DND-41 (cell line): ENCODE data around the gene DSCAM.

Experiments
- ATAC-seq: fragments of 200-7000 bp; cut with Tn5 transposase; 3 replicates; pipeline ENCODE4 v1.9.1; 2021; ENCODE audit warnings: low read depth; ENCODE audit not compliant: insufficient read depth
- DNase-seq: peaks from one replicate; pipeline ENCODE4 v3.0.0-alpha.2; 2020
- H2AFZ ChIP-seq: 2 replicates; pipeline ENCODE4 v1.6.0; 2012; ENCODE audit warnings: low read depth, low read length
- H3K27ac ChIP-seq: 2 replicates; pipeline ENCODE4 v1.5.1; 2012; ENCODE audit warnings: low read length, inconsistent platforms
- H3K27me3 ChIP-seq: fragments of 200-600 bp; sonication (generic); 2 replicates; pipeline ENCODE4 v1.6.0; 2012; ENCODE audit warnings: low read length, mild to moderate bottlenecking, inconsistent platforms; ENCODE audit not compliant: insufficient read depth, poor library complexity
- H3K36me3 ChIP-seq: 2 replicates; pipeline ENCODE4 v1.5.1; 2012; ENCODE audit warnings: low read length, inconsistent platforms; ENCODE audit not compliant: insufficient read depth
- H3K4me1 ChIP-seq: 2 replicates; pipeline ENCODE4 v1.5.1; 2012; ENCODE audit warnings: mild to moderate bottlenecking, low read length; ENCODE audit not compliant: insufficient read depth
- H3K4me2 ChIP-seq: 2 replicates; pipeline ENCODE4 v1.6.0; 2012; ENCODE audit warnings: mild to moderate bottlenecking, moderate library complexity, low read length, inconsistent platforms; ENCODE audit not compliant: insufficient read depth
- H3K4me3 ChIP-seq, 2 experiments: fragments of 200-600 bp in 1 of 2; shearing (Covaris generic) in 1 of 2; 2 replicates each; pipeline ENCODE4 v1.5.1; 2012 to 2016; ENCODE audit warnings: inconsistent platforms in 2 of 2, low read length in 2 of 2, mild to moderate bottlenecking in 2 of 2, low read depth in 1 of 2, moderate library complexity in 1 of 2
- H3K79me2 ChIP-seq: 2 replicates; pipeline ENCODE4 v1.6.0; 2012; ENCODE audit warnings: low read length, inconsistent platforms; ENCODE audit not compliant: insufficient read depth
- H3K9ac ChIP-seq: 2 replicates; pipeline ENCODE4 v1.6.0; 2012; ENCODE audit warnings: low read depth, mild to moderate bottlenecking, inconsistent platforms, low read length, moderate library complexity
- H3K9me3 ChIP-seq: 2 replicates; pipeline ENCODE4 v1.5.1; 2012; ENCODE audit warnings: low read length, moderate library complexity, mild to moderate bottlenecking, inconsistent platforms; ENCODE audit not compliant: insufficient read depth, severe bottlenecking
- H4K20me1 ChIP-seq: 2 replicates; pipeline ENCODE4 v1.6.0; 2012; ENCODE audit warnings: low read length; ENCODE audit not compliant: insufficient read depth
- EZH2 ChIP-seq: IDR thresholded peaks from 3 replicates; pipeline ENCODE4 v1.6.1; 2012; ENCODE audit warnings: borderline replicate concordance, low read depth, mild to moderate bottlenecking, moderate library complexity, low read length, inconsistent platforms; ENCODE audit not compliant: severe bottlenecking
- TF ChIP-seq, protein P1 (sequence below): IDR thresholded peaks from 2 replicates; pipeline ENCODE4 v1.5.1; 2012; ENCODE audit warnings: borderline replicate concordance, low read length, moderate library complexity, mild to moderate bottlenecking; ENCODE audit not compliant: poor library complexity, severe bottlenecking; ENCODE audit errors: extremely low read depth

The DSCAM gene

GRCh38 chr21:40066221-40066620, 780.7 kb downstream of the DSCAM start:
- Histone ChIP-seq H3K79me2 (no peaks in the 10 kb centered on the region), H3K27ac (no peak overlapping the region), H3K9ac (no peak overlapping the region), H3K4me1 (no peaks in the 10 kb centered on the region), H2AFZ (no peak overlapping the region), H4K20me1 (no peaks in the 10 kb centered on the region), H3K36me3 (no peaks in the 10 kb centered on the region), H3K4me2 (no peak overlapping the region), H3K4me3 (no peak overlapping the region), H3K9me3 (no peaks in the 10 kb centered on the region), H3K27me3 (peaks cover 22% of the 10 kb centered on the region)
- no peak for TF ChIP-seq EZH2
- TF ChIP-seq, protein P1, sequence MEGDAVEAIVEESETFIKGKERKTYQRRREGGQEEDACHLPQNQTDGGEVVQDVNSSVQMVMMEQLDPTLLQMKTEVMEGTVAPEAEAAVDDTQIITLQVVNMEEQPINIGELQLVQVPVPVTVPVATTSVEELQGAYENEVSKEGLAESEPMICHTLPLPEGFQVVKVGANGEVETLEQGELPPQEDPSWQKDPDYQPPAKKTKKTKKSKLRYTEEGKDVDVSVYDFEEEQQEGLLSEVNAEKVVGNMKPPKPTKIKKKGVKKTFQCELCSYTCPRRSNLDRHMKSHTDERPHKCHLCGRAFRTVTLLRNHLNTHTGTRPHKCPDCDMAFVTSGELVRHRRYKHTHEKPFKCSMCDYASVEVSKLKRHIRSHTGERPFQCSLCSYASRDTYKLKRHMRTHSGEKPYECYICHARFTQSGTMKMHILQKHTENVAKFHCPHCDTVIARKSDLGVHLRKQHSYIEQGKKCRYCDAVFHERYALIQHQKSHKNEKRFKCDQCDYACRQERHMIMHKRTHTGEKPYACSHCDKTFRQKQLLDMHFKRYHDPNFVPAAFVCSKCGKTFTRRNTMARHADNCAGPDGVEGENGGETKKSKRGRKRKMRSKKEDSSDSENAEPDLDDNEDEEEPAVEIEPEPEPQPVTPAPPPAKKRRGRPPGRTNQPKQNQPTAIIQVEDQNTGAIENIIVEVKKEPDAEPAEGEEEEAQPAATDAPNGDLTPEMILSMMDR, result no peak
- no peak for ATAC-seq
- no peak for DNase-seq

- no peak overlapping the region for H3K4me2 ChIP-seq
- no peak overlapping the region for H3K27ac ChIP-seq
- no peaks in the 10 kb centered on the region for H3K36me3 ChIP-seq
- H3K9me3 ChIP-seq, result no peaks in the 10 kb centered on the region
- DNase-seq (no peak), ATAC-seq (no peak)
- H4K20me1 ChIP-seq, result no peaks in the 10 kb centered on the region
- TF ChIP-seq, protein P1, result no peak
- no peak for TF ChIP-seq EZH2
- H3K9ac ChIP-seq, result no peak overlapping the region
- no peaks in the 10 kb centered on the region for H3K4me1 ChIP-seq
- H3K27me3 ChIP-seq, result peaks cover 10% of the 10 kb centered on the region
- H3K79me2 ChIP-seq, result no peaks in the 10 kb centered on the region
- no peak overlapping the region for H3K4me3 ChIP-seq
- H2AFZ ChIP-seq, result no peak overlapping the region
These were observed 786.8 kb downstream of the DSCAM start for GRCh38 chr21:40060083-40060677.

- Histone ChIP-seq H3K4me3 (no peak overlapping the region), H3K27me3 (peaks cover 2% of the 10 kb centered on the region), H4K20me1 (no peaks in the 10 kb centered on the region), H2AFZ (no peak overlapping the region), H3K36me3 (no peaks in the 10 kb centered on the region), H3K9me3 (no peaks in the 10 kb centered on the region), H3K4me2 (no peak overlapping the region), H3K9ac (no peak overlapping the region), H3K27ac (no peak overlapping the region), H3K79me2 (no peaks in the 10 kb centered on the region), H3K4me1 (no peaks in the 10 kb centered on the region)
- no peak for DNase-seq
- ATAC-seq, result no peak
- TF ChIP-seq, protein P1, result no peak
- TF ChIP-seq EZH2, result no peak
These were observed 789.6 kb downstream of the DSCAM start for GRCh38 chr21:40057331-40057730.

GRCh38 chr21:40056031-40056430, 790.9 kb downstream of the DSCAM start:
- Histone ChIP-seq H4K20me1 (no peaks in the 10 kb centered on the region), H3K9ac (no peak overlapping the region), H3K27me3 (peaks cover 2% of the 10 kb centered on the region), H3K4me1 (no peaks in the 10 kb centered on the region), H2AFZ (no peak overlapping the region), H3K9me3 (no peaks in the 10 kb centered on the region), H3K4me3 (no peak overlapping the region), H3K4me2 (no peak overlapping the region), H3K36me3 (no peaks in the 10 kb centered on the region), H3K27ac (no peak overlapping the region), H3K79me2 (no peaks in the 10 kb centered on the region)
- no peak for TF ChIP-seq EZH2
- TF ChIP-seq, protein P1, result no peak
- no peak for ATAC-seq
- no peak for DNase-seq
